Caco-2 (cell line): ENCODE data around the gene WNK2. TPM values are rescaled to one million over a fixed set of nuclear protein-coding genes. Genes with fewer than 3 reads are reported as not detected.
A peak's percentile ranks its signal among the peaks of the same experiment; 100 is the strongest.

Experiments used
- BruUV-seq: library from RNA; stranded (reverse); fragments of 400-500 nt; replicated peaks from 2 replicates; lab custom pipeline; 2021; lab: Mats Ljungman, UMichigan
- CTCF ChIA-PET: fragments of 300-600 bp; sonication (Branson Sonifier 250); formaldehyde crosslinking; loops from one replicate; lab custom pipeline; 2022; ENCODE audit warnings: antibody characterized with exemption; lab: Charles Lee
- POLR2A ChIA-PET: fragments of 300-600 bp; sonication (Branson Sonifier 250); formaldehyde crosslinking; loops from one replicate; lab custom pipeline; 2022; ENCODE audit warnings: antibody characterized with exemption; lab: Charles Lee
- DNase-seq, 2 experiments: peaks; one replicate each; pipeline versions ENCODE4 v3.0.0 to v3.0.0-alpha.2; 2020 to 2022
- H3K27me3 ChIP-seq: replicated peaks from 2 replicates; pipeline ENCODE4 v1.6.0; 2011; ENCODE audit warnings: low read length; ENCODE audit not compliant: control insufficient read depth, insufficient read depth
- H3K36me3 ChIP-seq: 2 replicates; pipeline ENCODE4 v1.5.1; 2011; ENCODE audit warnings: low read length; ENCODE audit not compliant: control insufficient read depth, insufficient read depth
- H3K4me1 ChIP-seq: fragments of 250-450 bp; sonication (Bioruptor Pico); 2 replicates; pipeline ENCODE4 v1.5.1; 2020; ENCODE audit warnings: mild to moderate bottlenecking
- H3K4me3 ChIP-seq: 2 replicates; pipeline ENCODE4 v1.5.1; 2011; ENCODE audit warnings: low read depth, mild to moderate bottlenecking, control low read depth, low read length
- H3K9me3 ChIP-seq: fragments of 250-450 bp; sonication (Bioruptor Pico); 2 replicates; pipeline ENCODE4 v1.5.1; 2020; ENCODE audit warnings: mild to moderate bottlenecking, moderate library complexity
- H3K27ac Mint-ChIP-seq: one replicate; pipeline ENCODE4 v1.8.0; 2022; ENCODE audit warnings: mixed read lengths; ENCODE audit not compliant: unreplicated experiment
- H3K27me3 Mint-ChIP-seq: one replicate; pipeline ENCODE4 v1.8.0; 2022; ENCODE audit warnings: mixed read lengths; ENCODE audit not compliant: insufficient read depth, unreplicated experiment
- H3K36me3 Mint-ChIP-seq: one replicate; pipeline ENCODE4 v1.8.0; 2022; ENCODE audit warnings: mild to moderate bottlenecking, mixed read lengths; ENCODE audit not compliant: insufficient read depth, unreplicated experiment
- H3K4me1 Mint-ChIP-seq: one replicate; pipeline ENCODE4 v1.8.0; 2022; ENCODE audit warnings: low read depth, mixed read lengths; ENCODE audit not compliant: unreplicated experiment
- H3K4me3 Mint-ChIP-seq: one replicate; pipeline ENCODE4 v1.8.0; 2022; ENCODE audit warnings: mild to moderate bottlenecking, moderate library complexity, mixed read lengths; ENCODE audit not compliant: unreplicated experiment
- H3K9me3 Mint-ChIP-seq: one replicate; pipeline ENCODE4 v1.8.0; 2022; ENCODE audit warnings: mixed read lengths; ENCODE audit not compliant: unreplicated experiment
- intact Hi-C: fragments of 100-400 bp; cut with micrococcal nuclease; formaldehyde crosslinking; loops from one replicate; pipeline ENCODE4 v1.10.0; 2022; ENCODE audit not compliant: unreplicated experiment
- total RNA-seq: library from RNA; stranded (reverse); gene quantifications from 2 replicates; pipeline ENCODE4 v1.2.3, GENCODE V29; 2022
- TF ChIP-seq, protein P1 (sequence below), 2 experiments: fragments of 200-600 bp in 1 of 2; IDR thresholded peaks; 1 replicate in 1 of 2; 2 replicates in 1 of 2; pipeline versions ENCODE4 v1.5.1 to v1.8.0; 2011 to 2022; ENCODE audit warnings: antibody characterized with exemption in 1 of 2, control low read depth in 1 of 2, inconsistent platforms in 1 of 2, low read depth in 1 of 2, low read length in 1 of 2, mild to moderate bottlenecking in 1 of 2, moderate library complexity in 1 of 2; ENCODE audit not compliant: insufficient read depth in 1 of 2, severe bottlenecking in 1 of 2, unreplicated experiment in 1 of 2

The WNK2 gene
- total RNA-seq, 1 experiment from 2014 or later = 21.7 TPM

DNA sequence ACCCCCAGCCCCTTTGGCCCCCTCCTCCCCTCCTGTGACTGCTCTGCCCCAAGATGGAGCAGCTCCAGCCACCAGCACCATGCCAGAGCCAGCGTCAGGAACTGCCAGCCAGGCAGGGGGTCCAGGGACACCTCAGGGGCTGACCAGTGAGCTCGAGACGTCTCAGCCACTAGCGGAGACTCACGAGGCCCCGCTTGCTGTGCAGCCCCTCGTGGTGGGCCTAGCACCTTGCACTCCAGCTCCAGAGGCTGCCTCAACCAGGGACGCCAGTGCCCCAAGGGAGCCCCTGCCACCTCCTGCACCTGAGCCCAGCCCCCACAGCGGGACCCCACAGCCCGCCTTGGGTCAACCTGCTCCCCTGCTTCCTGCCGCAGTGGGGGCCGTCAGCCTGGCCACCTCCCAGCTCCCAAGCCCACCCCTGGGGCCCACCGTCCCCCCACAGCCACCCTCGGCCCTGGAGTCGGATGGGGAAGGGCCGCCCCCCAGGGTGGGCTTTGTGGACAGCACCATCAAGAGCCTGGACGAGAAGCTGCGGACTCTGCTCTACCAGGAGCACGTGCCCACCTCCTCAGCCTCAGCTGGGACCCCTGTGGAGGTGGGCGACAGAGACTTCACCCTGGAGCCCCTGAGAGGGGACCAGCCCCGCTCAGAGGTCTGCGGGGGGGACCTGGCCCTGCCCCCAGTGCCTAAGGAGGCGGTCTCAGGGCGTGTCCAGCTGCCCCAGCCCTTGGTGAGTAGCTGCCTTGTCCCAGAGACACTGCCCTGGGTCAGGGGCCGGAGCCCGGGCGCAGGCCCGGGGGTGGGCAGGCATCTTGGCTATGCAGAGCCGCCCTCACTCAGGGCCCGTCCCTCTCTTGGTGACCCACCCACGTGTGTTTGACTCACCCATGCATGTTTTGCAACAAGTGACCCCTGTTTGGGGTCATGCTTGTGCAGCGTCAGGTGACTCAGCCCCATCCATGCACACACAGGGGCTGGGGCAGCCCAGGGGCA is 105.2 kb downstream of the WNK2 start:
- Histone ChIP-seq H3K27me3 (no peaks in the 10 kb centered on the region), H3K4me3 (no peak overlapping the region), H3K4me1 (no peaks in the 10 kb centered on the region), H3K36me3 (no peaks in the 10 kb centered on the region), H3K9me3 (no peaks in the 10 kb centered on the region)
- Mint-ChIP-seq H3K27ac (no peak overlapping the region), H3K27me3 (no peaks in the 10 kb centered on the region), H3K36me3 (peaks cover 11% of the 10 kb centered on the region), H3K4me3 (no peak overlapping the region), H3K9me3 (no peaks in the 10 kb centered on the region), H3K4me1 (no peaks in the 10 kb centered on the region)
- ChIA-PET CTCF (interaction anchor here (1.8 kb wide), 1 partner anchor 13 kb away, joined by 10 read pairs; no protein-coding TSS in a partner anchor), POLR2A (interaction anchor here (0.6 kb wide), 1 partner anchor 37 kb away, joined by 4 read pairs; no protein-coding TSS in a partner anchor)
- TF ChIP-seq, protein P1, sequence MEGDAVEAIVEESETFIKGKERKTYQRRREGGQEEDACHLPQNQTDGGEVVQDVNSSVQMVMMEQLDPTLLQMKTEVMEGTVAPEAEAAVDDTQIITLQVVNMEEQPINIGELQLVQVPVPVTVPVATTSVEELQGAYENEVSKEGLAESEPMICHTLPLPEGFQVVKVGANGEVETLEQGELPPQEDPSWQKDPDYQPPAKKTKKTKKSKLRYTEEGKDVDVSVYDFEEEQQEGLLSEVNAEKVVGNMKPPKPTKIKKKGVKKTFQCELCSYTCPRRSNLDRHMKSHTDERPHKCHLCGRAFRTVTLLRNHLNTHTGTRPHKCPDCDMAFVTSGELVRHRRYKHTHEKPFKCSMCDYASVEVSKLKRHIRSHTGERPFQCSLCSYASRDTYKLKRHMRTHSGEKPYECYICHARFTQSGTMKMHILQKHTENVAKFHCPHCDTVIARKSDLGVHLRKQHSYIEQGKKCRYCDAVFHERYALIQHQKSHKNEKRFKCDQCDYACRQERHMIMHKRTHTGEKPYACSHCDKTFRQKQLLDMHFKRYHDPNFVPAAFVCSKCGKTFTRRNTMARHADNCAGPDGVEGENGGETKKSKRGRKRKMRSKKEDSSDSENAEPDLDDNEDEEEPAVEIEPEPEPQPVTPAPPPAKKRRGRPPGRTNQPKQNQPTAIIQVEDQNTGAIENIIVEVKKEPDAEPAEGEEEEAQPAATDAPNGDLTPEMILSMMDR (IDR thresholded peaks at IDR 0.05; ENCODE audit: insufficient read depth in 1 of 2, low read depth in 1 of 2, low read length in 1 of 2, severe bottlenecking in 1 of 2, unreplicated experiment in 1 of 2) = no peak
- peak in 1 of 2 experiments; percentile 29 for DNase-seq
- no TSS peak for BruUV-seq
- intact Hi-C loops = no loop called here

DNA sequence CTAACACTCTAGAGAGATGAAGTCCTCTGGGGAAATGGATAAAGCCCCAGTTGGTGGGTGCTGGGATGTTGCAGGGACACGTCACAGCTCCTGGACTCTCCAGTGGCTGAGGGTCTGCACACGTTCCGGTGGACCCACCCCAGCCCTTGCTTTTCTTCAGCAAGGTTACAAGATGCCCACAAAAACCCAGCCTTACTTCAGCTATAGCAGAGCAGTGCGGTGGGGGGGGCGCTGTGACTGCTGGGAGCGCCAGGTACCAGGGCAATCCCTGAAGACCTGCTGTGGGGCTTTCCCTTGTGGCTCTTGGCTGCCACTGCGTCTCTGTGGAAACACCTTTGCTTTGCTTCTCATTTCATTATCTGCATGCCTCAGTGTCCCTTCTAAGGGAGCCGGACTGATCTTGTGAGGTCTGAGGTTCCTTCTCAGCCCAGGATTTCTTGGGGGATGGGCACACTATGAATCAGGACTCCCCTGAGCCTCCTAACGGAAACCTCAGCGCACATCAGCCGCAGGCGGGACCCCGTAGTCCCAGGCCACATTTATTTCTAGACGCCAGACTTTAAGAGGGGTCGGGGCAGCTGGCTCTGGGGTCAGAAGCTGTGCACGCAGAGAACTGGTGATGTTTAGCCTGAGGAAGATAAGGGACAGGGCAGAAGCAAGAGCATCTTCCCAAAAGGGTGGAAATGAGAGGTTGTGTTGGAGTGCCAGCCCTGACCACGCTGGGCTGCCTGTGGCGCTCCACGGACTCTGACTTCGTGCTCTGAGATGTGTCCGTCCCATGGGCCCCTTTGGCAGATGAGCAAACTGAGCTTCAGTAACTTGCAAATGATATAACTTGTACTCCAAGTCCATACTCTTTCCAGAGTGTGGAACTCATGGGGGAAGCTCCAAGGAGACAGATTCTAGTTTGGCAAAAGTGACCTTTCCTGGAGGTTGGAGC is 106.8 kb downstream of the WNK2 start:
- no peak for DNase-seq
- Histone ChIP-seq H3K4me1 (no peaks in the 10 kb centered on the region), H3K36me3 (no peaks in the 10 kb centered on the region), H3K27me3 (no peaks in the 10 kb centered on the region), H3K4me3 (no peak overlapping the region), H3K9me3 (no peaks in the 10 kb centered on the region)
- Mint-ChIP-seq H3K27me3 (no peaks in the 10 kb centered on the region), H3K9me3 (no peaks in the 10 kb centered on the region), H3K4me3 (no peak overlapping the region), H3K36me3 (peaks cover 11% of the 10 kb centered on the region), H3K27ac (no peak overlapping the region), H3K4me1 (no peaks in the 10 kb centered on the region)
- intact Hi-C loops = no loop called here
- ChIA-PET POLR2A (interaction anchor here (0.5 kb wide), 1 partner anchor 123 kb away, joined by 4 read pairs; no protein-coding TSS in a partner anchor), CTCF (interaction anchor here (1.8 kb wide), 1 partner anchor 12 kb away, joined by 10 read pairs; no protein-coding TSS in a partner anchor)
- no TSS peak for BruUV-seq
- TF ChIP-seq, protein P1 (IDR thresholded peaks at IDR 0.05; ENCODE audit: insufficient read depth in 1 of 2, low read depth in 1 of 2, low read length in 1 of 2, severe bottlenecking in 1 of 2, unreplicated experiment in 1 of 2) = no peak
